Gastroesophageal sphincter (tissue), 3 donors: Measurements from ENCODE around the gene ZBTB43.

Experiments used
- POLR2A ChIP-seq, 2 donors: fragments of 450-650 bp; IDR thresholded peaks; one replicate each; pipeline ENCODE4 v1.6.1; 2017; ENCODE audit warnings: antibody characterized with exemption in 2 of 2, mild to moderate bottlenecking in 2 of 2, moderate library complexity in 1 of 2
- TF ChIP-seq, protein P1 (sequence below), 4 experiments: fragments of 200-600 bp in 2 of 4; fragments of 450-650 bp in 2 of 4; sonication (generic) in 1 of 4; IDR thresholded peaks; one replicate each; pipeline ENCODE4 v1.5.1; 2017 to 2019; ENCODE audit warnings: antibody characterized with exemption in 4 of 4, mild to moderate bottlenecking in 2 of 4, moderate library complexity in 2 of 4

DNA sequence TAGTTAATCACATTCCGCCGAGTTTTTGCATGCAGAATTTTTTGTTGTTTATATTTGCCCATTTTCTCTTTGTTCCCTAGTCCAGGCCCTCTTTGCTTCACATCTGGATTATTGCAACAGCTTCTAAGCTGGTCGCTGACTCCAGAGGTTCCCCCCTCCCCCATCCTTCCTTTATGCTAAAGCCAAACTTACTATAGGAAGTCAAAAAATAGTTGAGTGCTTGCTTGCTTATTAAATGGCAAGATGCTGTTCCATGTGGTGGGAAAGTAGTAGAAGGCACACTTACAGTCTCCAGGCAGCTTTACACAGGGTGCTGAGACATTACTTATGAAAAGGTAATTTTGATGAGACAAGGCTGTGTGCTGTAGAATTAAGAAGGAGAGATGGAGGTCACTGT lies 56.9 kb downstream of the ZBTB43 start:
- TF ChIP-seq, protein P1, sequence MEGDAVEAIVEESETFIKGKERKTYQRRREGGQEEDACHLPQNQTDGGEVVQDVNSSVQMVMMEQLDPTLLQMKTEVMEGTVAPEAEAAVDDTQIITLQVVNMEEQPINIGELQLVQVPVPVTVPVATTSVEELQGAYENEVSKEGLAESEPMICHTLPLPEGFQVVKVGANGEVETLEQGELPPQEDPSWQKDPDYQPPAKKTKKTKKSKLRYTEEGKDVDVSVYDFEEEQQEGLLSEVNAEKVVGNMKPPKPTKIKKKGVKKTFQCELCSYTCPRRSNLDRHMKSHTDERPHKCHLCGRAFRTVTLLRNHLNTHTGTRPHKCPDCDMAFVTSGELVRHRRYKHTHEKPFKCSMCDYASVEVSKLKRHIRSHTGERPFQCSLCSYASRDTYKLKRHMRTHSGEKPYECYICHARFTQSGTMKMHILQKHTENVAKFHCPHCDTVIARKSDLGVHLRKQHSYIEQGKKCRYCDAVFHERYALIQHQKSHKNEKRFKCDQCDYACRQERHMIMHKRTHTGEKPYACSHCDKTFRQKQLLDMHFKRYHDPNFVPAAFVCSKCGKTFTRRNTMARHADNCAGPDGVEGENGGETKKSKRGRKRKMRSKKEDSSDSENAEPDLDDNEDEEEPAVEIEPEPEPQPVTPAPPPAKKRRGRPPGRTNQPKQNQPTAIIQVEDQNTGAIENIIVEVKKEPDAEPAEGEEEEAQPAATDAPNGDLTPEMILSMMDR (IDR thresholded peaks at IDR 0.05) = no peak
- no peak for TF ChIP-seq POLR2A (IDR thresholded peaks at IDR 0.05)
